HL-60/S4 treated with phorbol 12-myristate 13-acetate at 8.2 ng/mL for 4 days and 3 days (cell line): Measurements from ENCODE around the gene TAT.
"Not testable (repeated sequence)": the region's sequence is repeated elsewhere in the genome, so short reads cannot be mapped to it uniquely, and the experiment has no call there.

Experiments
- in situ Hi-C: fragments of 300-500 bp; cut with MboI; formaldehyde crosslinking; loops from 2 replicates; pipeline ENCODE4 v1.15.0; 2022; ENCODE audit warnings: low sequenced_read_pairs

TAT gene

DNA sequence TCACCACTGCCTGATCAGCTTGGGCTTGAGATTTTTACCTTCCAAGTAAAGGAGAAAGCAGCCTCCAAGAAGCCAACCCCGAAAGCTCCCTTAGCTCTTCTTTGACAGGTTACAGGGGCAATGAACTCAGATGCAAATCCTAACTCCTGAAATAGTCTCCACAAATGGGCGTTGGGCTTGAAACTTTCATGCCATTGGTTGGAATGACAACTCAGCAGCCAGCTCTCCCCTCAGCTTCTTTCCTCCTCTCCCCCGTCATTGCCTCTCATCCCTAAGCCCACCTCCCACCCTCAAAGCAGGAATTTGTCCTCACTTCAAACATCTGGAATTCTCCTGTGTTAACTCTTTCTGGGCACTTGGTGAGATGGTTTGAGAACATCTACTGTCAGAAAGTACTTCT, at the start of gene TAT:
Gene TAT (minus strand): TSS at position 122 of the 400 bp plus-strand sequence. CDS start 677 bp downstream, outside the sequence.
- in situ Hi-C loops: no loop called here

DNA sequence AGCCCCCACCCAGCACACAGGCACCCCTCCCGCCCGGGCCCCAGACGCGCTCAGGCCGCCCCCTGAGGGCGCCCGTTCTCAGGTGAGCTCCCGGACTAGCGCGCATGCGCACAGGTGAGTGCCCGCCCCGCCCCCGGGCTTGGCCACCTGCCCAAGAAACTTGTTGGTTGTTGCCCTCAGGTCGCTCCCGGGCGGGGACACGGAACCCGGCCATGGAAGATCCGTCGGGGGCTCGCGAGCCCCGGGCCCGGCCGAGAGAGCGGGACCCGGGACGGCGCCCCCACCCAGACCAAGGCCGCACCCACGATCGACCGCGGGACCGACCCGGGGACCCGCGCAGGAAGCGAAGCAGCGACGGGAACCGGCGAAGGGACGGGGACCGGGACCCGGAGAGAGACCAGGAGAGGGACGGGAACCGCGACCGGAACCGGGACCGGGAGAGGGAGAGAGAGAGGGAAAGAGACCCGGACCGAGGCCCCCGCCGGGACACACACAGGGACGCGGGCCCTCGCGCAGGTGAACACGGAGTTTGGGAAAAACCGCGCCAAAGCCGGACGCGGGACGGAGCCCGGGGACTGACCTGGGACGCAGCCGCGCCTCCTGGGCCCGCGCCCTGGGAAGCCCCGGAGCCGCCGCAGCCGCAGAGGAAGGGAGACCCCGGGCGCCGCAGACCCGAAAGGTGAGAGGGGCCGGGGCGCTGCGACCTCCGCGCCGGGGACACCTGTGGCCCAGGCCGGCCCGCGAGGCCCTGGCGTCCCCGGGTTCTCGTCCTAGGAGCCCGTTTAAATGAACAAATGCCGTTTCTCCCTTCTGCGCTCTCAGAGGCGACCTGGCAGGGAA, 49.3 kb upstream of the TAT start, which contains the start of gene MARVELD3:
Gene MARVELD3 (plus strand): TSS at position 167 of the 840 bp plus-strand sequence. CDS start 46 bp downstream, at position 213.
- in situ Hi-C loops: no loop called here

DNA sequence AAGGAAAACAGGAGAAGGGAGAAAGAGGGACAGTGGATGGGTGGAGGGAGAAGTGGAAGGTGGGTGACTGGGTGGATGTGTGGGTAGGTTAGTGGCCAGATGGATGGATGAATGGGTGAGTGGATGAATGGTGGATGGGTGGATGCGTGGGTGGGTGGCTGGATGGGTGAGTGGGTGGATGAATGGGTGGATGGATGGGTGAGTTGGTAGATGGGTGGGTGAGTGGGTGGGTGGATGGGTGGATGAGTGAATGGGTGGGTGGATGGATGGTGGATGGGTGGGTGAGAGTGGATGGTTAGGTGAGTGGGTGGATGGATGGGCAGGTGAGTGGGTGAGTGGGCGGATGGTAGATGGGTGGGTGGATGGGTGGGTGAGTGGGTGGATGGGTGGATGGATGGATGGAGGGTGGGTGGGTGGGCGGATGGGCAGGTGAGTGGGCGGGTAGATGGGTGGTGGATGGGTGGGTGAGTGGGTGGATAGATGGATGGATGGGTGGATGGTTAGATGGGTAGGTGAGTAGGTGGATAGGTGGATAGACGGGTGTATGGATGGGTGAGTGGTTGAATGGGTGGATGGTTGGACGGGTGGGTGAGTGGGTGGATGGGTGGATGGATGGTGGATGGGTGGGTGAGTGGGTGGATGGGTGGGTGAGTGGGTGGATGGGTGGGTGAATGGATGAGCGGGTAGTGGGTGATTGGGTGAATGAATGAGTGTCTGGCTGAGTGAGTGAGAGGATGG, 48.4 kb upstream of the TAT start:
- in situ Hi-C loops: no loop called here

DNA sequence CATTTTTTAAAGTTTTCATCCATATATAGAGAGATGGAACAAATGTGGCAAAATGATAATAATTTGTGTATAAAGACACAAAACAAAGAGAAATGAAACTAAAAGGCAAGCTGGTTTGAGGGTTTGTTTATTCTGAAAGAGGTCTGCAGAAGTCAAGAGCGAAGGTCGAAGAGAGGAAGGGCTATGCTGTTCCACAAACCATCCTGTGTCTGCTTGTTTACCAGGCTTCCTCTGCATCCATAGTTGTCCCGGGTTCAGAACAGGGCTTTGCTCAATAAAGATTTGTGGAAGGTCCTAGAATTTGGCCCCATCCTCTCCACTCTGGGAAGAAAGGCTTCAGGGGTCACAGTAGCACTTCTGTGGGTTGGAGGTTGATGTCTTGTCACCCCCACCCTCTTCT, 46.7 kb upstream of the TAT start:
- in situ Hi-C loops: no loop called here

DNA sequence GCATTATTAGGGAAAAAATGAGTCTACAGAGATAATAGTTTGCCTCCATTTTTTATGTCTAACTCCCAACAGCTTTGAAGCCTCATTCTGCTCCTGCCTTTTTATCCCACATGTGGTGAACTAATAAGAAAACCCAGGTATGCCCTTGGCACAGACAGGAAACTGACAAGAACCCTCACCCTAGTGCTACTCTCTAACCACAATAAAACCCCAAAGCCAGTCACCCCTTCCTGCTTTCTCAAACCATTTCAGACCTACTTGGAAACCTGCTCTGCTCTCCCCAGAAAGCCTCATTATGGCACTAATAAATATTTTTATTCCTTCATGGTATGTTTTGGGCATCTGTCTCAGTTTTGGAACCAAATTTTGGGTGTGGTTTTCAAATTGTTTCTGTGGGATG, 45.2 kb upstream of the TAT start:
- in situ Hi-C loops: no loop called here

DNA sequence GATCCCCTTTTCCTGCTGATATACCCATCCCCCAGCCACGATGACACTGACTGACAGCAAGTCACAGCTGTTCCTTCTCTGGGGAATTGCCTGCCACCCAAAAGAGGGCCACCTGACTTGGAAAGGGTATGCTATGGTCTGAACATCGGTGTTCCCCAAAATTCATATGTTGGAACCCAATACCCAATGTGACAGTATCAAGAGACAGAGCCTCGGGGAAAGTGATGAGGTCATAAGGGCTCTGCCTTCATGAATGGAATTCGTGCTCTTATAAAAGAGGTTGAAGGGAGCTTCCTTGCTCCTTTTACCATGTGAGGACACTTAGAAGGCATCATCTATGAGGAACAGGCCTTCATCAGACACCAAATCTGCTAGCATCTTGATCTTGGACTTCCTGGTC, 41.5 kb upstream of the TAT start:
- in situ Hi-C loops: no loop called here

DNA sequence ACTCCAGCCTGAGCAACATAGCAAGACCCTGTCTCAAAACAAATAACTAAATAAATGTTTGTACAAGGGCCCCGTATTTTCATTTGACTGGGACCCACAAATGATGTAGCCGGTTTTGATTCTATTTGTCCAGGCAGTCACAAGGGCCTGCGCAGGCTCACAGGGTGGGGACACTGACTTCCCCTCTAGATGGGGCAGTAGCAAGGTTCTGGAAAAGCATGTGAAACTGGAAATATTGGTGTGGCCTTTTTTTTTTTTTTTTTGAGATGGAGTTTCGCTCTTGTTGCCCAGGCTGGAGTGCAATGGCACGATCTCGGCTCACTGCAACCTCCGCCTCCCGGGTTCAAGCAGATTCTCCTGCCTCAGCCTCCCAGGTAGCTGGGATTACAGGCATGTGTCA, 38.1 kb upstream of the TAT start:
- in situ Hi-C loops: not testable (repeated sequence)

DNA sequence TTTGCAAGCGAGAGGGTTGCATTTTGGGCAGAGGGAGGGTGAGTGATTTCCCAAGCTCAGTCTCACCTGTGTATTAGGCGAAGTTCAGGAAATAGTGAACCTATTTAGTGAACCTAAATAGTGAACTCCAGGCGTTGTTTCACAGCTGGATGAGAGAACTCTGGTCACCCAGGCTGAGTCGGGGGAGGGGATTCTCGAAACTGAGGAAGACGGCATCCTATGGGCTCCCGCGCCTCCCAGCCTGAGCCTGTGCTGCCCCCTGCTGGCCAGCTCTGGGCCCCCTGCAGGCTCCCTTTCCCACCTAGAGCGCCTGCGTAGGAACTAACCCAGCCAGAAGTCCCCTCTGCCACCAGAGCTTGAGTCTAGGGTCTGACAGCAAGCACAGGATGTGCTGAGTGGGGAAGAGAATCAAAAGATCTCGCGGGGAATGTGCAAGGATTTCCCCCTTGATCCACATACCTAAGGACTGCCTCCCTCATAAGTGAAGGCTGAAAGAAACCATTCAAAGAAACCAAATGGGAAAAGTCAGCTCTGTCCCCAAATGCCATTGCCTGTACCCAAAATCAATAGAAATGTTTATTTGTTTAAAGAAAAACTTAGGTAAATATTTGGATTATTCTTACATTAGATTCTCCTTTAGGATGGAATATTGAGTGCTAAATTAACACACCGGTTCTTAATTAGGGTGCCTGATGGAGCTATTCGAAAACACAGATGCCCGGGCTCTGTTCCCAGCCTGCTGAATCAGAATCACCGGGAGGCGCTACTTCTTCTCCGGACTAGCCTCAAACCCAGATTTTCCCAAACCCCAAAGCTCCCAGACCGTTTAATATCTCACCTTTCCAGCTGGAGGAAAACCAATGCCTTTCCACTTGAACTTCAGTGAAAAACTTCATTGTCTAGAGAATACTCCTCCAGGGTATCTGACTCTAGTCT, 34.3 kb upstream of the TAT start:
- in situ Hi-C loops: no loop called here

DNA sequence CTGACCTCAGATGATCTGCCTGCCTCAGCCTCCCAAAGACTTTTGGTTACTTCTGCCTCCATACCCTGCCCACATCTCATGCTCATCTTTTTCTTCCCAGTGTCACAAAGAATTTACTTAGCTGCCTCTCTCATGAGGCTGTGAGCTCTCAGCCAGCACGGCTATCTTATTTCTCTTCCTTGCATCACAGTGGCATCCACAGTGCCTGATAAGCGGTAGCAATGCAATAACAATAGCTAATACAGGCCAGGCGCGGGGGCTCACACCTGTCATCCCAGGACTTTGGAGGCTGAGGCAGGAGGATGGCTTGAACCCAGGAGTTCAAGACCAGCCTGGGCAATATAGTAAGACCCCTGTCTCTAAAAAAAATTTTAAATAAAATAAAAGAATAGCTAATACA, 33.6 kb upstream of the TAT start:
- in situ Hi-C loops: no loop called here

DNA sequence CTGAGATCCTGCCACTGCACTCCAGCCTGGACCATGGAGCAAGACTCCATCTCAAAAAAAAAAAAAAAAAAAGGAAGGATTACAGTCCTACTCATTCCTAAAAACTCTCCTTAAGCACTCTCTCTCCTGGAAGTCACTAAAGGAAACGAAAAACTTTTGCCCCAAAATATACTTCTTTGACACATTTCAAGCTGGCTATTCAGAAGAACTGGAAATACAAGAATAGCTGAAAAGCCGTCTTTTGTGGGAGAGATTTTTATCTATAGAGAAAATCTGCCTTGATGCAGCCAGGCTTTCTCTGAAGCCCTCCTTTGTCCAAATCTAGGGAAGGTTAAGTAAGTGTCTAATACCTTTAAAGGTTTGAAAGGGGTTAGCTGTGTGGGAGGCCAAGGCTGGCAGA, 32.2 kb upstream of the TAT start:
- in situ Hi-C loops: no loop called here

DNA sequence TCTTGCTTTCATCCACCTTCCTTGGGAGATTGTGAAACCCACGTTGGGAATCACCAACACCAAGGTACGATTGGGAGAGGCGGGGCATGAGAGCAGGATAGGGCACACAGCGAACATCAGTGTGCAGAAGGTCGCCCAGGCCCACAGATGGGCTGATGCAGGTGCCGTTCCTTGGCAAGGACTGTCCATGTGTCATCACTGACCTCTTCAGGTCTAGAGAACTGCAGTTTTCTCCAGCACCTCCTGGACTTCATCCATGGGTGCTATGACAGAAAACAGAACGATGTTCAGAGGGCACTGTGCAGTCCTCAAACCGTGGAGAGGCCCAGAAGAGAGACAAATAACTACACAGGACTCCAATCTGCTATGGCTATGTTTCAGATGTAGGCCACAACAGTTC, 23.9 kb upstream of the TAT start:
- in situ Hi-C loops: no loop called here

DNA sequence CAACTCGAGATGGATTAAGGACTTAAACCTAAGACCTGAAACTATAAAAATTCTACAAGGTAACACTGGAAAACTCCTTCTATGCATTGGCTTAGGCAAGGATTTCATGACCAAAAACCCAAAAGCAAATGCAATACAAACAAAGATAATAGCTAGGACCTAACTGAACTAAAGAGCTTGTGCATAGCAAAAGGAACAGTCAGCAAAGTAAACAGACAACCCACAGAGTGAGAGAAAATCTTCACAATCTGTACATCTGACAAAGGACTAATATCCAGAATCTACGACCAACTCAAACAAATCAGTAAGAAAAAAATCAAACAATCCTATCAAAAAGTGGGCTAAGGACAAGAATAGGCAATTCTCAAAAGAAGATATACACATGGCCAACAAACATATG, 21.5 kb upstream of the TAT start:
- in situ Hi-C loops: not testable (repeated sequence)

DNA sequence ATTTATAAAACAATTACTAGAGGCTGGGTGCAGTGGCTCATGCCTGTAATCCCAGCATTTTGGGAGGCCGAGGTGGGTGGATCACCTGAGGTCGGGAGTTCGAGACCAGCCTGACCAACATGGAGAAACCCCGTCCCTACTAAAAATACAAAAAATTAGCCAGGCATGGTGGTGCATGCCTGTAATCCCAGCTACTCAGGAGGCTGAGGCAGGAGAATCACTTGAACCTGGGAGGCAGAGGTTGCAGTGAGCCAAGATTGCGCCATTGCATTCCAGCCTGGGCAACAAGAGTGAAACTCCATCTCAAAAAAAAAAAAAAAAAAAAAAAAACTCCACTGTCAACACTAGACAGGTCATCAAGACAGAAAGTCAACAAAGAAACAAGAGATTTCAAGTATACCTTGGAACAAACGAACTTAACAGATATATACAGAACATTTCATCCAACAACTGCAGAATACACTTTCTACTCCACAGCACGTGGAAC, 18.5 kb upstream of the TAT start:
- in situ Hi-C loops: not testable (repeated sequence)

DNA sequence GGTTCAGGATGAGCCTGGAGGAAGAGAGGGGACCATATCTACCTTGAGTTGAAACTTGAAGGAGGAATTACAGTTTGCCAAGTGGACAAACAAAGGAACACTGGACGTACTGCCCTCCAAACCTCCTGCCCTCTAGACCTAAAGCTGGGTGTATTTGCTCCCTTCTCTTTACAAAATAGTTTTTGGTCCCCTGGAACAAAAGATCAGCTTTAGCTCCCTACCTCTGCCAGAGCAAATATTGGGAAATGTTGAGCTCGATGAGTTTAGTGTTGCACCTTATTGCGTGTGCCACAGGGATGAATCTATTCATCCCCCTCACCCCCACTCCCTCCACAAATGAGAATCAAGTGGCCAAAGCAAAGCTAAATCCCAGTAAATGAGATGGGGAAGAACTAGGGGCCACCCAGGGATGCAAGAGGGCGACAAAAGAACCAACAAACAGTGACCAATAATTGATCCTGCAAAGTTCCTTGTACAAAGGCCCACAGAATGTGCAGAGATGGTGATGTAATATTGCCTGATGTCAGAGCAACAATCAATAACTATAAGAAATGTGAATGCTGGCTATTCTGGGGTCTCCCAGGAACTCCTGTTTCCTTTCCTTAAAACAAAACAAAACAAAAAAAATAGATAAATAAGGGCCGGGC, 17.2 kb upstream of the TAT start:
- in situ Hi-C loops: no loop called here

DNA sequence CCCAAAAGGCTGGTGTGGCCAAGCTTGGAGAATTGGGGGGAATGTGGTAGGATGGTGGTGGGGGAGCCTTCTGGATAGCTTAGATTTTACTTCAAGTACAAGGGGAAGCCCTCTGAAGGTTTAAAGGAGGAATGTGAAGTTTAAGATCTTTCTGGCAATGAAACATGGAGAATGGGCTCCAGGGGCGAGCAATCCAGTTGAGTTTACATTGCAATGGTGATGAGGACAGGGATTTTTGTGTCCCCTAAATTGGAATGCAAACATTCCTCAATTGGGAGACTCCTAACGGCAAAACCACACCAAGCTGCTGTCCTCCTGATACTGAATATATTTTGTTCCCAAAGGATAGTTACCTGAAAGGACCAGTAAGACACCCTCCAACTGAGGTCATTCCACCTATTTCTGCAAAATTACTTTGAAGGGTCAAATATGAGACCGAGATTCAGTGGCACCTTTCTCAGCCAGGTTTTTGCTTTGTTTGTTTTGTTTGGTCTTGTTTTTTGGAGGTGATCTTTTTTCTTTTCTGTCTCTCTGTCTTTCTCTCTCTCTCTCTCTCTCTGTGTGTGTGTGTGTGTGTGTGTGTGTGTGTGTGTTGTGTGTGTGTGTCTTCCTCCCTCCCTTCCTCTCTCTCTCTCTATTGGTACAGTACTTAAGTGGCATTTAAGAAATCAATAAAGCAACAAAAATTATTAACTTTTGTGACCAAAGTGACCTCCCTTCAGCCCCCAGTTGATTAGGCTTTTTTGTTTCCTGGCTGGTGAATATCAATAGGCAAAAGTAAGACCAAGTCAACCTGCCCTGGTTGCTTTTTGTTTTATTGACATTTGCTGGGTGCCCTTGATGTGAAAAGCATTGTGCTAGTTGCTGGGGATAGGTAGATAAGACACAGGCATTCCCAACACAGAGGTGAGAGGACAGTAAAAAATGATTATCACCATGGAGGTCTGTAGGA, 16.4 kb upstream of the TAT start:
- in situ Hi-C loops: no loop called here

DNA sequence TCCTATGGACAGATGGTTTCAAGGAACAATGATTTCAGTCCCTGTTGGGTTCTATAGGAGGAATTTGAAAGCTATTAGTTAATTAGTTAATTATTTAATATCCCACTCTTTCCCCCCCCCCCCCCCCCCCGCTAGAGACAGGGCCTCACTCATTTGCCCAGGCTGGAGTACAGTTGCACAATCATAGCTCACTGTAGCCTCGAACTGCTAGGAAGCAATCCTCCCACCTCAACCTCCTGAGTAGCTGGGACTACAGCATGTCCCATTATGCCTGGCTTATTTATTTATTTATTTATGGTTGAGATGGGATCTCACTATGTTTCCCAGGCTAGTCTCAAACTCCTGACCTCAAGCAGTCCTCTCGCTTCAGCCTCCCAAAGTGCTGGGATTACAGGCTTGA, 15.0 kb upstream of the TAT start:
- in situ Hi-C loops: no loop called here

DNA sequence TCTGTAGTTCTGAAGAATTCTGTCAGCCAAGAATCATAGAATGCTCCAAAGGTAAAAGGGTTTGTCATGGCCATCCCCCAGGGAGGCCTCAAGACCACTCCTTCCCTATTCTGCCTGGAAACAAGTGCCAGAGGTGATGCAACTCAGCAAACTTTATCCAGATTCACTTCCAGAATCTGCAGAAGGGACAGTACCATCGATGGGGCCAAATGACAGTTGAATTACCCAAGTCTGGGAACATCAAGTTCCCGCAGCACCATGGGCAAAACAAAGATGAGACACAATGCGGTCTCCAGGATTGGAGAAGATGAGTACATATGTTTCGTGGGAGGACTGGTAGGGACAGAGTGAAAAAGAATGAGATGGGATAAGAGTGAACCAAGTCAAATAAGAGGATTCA, 13.7 kb upstream of the TAT start:
- in situ Hi-C loops: no loop called here

DNA sequence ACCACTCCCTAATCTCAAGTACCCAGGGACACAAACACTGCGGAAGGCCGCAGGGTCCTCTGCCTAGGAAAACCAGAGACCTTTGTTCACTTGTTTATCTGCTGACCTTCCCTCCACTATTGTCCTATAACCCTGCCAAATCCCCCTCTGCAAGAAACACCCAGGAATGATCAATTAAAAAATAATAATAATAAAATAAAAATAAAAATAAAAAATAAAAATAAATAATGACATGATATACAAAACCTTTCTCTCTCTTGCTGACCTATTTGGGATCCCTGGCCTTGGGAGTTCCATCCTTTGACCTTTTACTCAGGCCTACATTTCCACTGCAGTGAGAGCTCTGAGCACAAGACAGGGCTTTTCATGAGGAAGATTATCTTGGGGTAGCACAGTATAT, 13.2 kb upstream of the TAT start:
- in situ Hi-C loops: not testable (repeated sequence)

DNA sequence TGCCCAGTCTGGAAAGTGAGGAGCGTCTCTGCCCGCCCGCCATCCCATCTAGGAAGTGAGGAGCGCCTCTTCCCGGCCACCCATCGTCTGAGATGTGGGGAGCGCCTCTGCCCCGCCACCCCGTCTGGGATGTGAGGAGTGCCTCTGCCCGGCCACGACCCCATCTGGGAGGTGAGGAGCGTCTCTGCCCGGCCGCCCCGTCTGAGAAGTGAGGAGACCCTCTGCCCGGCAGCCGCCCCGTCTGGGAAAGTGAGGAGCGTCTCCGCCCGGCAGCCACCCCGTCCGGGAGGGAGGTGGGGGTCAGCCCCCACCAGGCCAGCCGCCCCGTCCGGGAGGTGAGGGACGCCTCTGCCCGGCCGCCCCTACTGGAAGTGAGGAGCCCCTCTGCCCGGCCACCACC, 12.4 kb upstream of the TAT start:
- in situ Hi-C loops: not testable (repeated sequence)
